GM19397 (cell line): ENCODE results near the gene CSNK1D.

Experiments
- ATAC-seq: cut with Tn5 transposase; IDR thresholded peaks from one replicate; pipeline ENCODE4 v1.9.1; 2021; ENCODE audit warnings: mild to moderate bottlenecking, moderate library complexity; ENCODE audit not compliant: unreplicated experiment

CSNK1D gene

GRCh38 chr17:82253179-82253544 lies 20.3 kb downstream of the CSNK1D start:
- no peak for ATAC-seq

- no peak for ATAC-seq
Measured at GRCh38 chr17:82252511-82253178, 20.9 kb downstream of the CSNK1D start.

- ATAC-seq, result no peak
Measured at GRCh38 chr17:82250868-82251500, 22.5 kb downstream of the CSNK1D start.

GRCh38 chr17:82249896-82250581 lies 23.5 kb downstream of the CSNK1D start:
- no peak for ATAC-seq

GRCh38 chr17:82248815-82249674 lies 24.5 kb downstream of the CSNK1D start:
- ATAC-seq, result no peak

GRCh38 chr17:82247856-82248671 lies 25.4 kb downstream of the CSNK1D start:
- ATAC-seq, result no peak

- ATAC-seq, result no peak
Measured at GRCh38 chr17:82247182-82247823, 26.2 kb downstream of the CSNK1D start.

- ATAC-seq, result no peak
Measured at GRCh38 chr17:82246365-82247181, 26.9 kb downstream of the CSNK1D start.

GRCh38 chr17:82246040-82246364 lies 27.5 kb downstream of the CSNK1D start:
- no peak for ATAC-seq

GRCh38 chr17:82245134-82246039 lies 28.1 kb downstream of the CSNK1D start:
- ATAC-seq, result no peak

- no peak for ATAC-seq
Measured at GRCh38 chr17:82244413-82245133, 28.9 kb downstream of the CSNK1D start.

GRCh38 chr17:82243648-82244412 lies 29.7 kb downstream of the CSNK1D start:
- no peak for ATAC-seq

GRCh38 chr17:82242977-82243647 lies 30.4 kb downstream of the CSNK1D start:
- no peak for ATAC-seq

GRCh38 chr17:82242698-82242976 lies 30.9 kb downstream of the CSNK1D start:
- no peak for ATAC-seq

GRCh38 chr17:82241926-82242697 lies 31.4 kb downstream of the CSNK1D start:
- no peak for ATAC-seq
